ENCODE measurements around the gene RCBTB2.

The RCBTB2 gene

GRCh38 chr13:48478391-48478790 is 54.5 kb downstream of the RCBTB2 start:
- TF ChIP-seq, protein P1, sequence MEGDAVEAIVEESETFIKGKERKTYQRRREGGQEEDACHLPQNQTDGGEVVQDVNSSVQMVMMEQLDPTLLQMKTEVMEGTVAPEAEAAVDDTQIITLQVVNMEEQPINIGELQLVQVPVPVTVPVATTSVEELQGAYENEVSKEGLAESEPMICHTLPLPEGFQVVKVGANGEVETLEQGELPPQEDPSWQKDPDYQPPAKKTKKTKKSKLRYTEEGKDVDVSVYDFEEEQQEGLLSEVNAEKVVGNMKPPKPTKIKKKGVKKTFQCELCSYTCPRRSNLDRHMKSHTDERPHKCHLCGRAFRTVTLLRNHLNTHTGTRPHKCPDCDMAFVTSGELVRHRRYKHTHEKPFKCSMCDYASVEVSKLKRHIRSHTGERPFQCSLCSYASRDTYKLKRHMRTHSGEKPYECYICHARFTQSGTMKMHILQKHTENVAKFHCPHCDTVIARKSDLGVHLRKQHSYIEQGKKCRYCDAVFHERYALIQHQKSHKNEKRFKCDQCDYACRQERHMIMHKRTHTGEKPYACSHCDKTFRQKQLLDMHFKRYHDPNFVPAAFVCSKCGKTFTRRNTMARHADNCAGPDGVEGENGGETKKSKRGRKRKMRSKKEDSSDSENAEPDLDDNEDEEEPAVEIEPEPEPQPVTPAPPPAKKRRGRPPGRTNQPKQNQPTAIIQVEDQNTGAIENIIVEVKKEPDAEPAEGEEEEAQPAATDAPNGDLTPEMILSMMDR (IDR thresholded peaks at IDR 0.05; ENCODE audit: low read depth, low read length, missing control alignments), result no peak
- in situ Hi-C loops (cut with HindIII; ENCODE audit: low sequenced_read_pairs), result no loop called here
- no peak for DNase-seq (ENCODE audit: low read depth)
- H3K4me3 ChIP-seq (ENCODE audit: low read depth, low read length), result no peak overlapping the region

GRCh38 chr13:48477191-48477855 is 55.6 kb downstream of the RCBTB2 start:
- in situ Hi-C loops (cut with HindIII; ENCODE audit: low sequenced_read_pairs), result no loop called here
- TF ChIP-seq, protein P1 (IDR thresholded peaks at IDR 0.05; ENCODE audit: low read depth, low read length, missing control alignments), result no peak
- no peak overlapping the region for H3K4me3 ChIP-seq (ENCODE audit: low read depth, low read length)
- DNase-seq (ENCODE audit: low read depth), result no peak

- DNase-seq (ENCODE audit: low read depth), result no peak
- in situ Hi-C loops (cut with HindIII; ENCODE audit: low sequenced_read_pairs), result no loop called here
- H3K4me3 ChIP-seq (ENCODE audit: low read depth, low read length), result no peak overlapping the region
- TF ChIP-seq, protein P1 (IDR thresholded peaks at IDR 0.05; ENCODE audit: low read depth, low read length, missing control alignments), result no peak
Measured at GRCh38 chr13:48476686-48477085, 56.2 kb downstream of the RCBTB2 start.

GRCh38 chr13:48476215-48476614 is 56.7 kb downstream of the RCBTB2 start:
- H3K4me3 ChIP-seq (ENCODE audit: low read depth, low read length), result no peak overlapping the region
- in situ Hi-C loops (cut with HindIII; ENCODE audit: low sequenced_read_pairs), result no loop called here
- DNase-seq (ENCODE audit: low read depth), result no peak
- TF ChIP-seq, protein P1 (IDR thresholded peaks at IDR 0.05; ENCODE audit: low read depth, low read length, missing control alignments), result no peak

DNA sequence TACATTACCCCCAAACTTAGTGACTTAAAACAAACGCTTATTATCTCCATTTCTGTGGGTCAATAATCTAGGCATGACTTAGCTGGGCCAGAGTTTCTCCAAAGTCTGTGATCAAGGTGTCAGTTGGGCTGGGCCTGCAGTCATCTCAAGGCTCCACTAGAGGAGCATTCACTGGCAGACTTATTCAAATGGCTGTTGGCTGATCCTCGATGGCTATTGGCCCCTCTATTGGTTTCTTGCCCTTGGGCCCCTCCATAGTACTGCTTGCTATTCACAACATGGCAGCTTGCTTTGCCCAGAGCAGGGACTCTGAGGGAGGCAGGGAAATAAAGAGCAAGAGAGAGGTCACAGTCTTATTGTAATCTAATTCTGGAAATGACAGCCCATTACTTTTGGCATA is 57.6 kb downstream of the RCBTB2 start:
- no peak for DNase-seq (ENCODE audit: low read depth)
- TF ChIP-seq, protein P1 (IDR thresholded peaks at IDR 0.05; ENCODE audit: low read depth, low read length, missing control alignments), result no peak
- H3K4me3 ChIP-seq (ENCODE audit: low read depth, low read length), result no peak overlapping the region
- in situ Hi-C loops (cut with HindIII; ENCODE audit: low sequenced_read_pairs), result no loop called here

DNA sequence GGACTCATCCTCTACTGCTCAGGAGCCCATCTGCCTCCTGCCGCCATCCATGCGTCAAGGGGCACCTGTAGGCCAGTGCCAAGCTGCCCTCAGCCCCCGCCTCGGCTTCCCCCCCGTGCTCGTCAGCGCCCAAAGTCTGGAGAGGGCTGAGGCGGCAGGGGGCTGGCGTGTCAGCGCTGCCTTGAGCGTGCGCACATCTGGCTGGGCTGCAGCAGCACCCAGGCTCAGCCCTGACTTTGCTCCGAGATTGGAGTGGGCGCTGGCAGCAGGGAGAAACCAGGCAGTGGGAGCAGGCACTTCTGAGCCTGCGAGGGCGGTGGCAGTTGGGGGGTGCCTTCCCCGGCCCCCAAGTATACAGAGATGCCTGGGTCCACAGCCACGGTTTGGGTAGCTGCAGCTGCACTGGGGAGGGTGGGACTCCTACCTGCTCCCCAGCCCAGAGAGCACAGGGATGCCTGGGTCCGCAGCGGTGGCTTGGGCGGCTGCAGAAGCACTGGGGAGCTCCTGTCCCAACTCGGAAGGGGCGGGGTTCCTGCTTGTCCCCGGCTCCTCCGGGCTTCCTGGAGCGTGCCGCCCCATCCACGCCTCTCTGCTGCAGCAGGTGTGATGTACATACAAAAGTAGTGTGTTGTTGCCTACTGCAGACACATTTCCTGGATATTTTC is 75.2 kb downstream of the RCBTB2 start:
- TF ChIP-seq, protein P1 (IDR thresholded peaks at IDR 0.05; ENCODE audit: low read depth, low read length, missing control alignments), result no peak
- in situ Hi-C loops (cut with HindIII; ENCODE audit: low sequenced_read_pairs), result no loop called here
- DNase-seq (ENCODE audit: low read depth), result no peak
- H3K4me3 ChIP-seq (ENCODE audit: low read depth, low read length), result no peak overlapping the region

Measured in astrocyte of the cerebellum (primary cell).